ENCODE measurements around the gene TNS1.

The TNS1 gene

GRCh38 chr2:217870528-217871011, 132.2 kb downstream of the TNS1 start:
- no peak for DNase-seq (ENCODE audit: low spot score)

GRCh38 chr2:217868911-217869334, 133.9 kb downstream of the TNS1 start:
- DNase-seq (ENCODE audit: low spot score) = no peak

GRCh38 chr2:217868265-217868892, 134.4 kb downstream of the TNS1 start:
- DNase-seq (ENCODE audit: low spot score) = no peak

- no peak for DNase-seq (ENCODE audit: low spot score)
These were observed 136.3 kb downstream of the TNS1 start for GRCh38 chr2:217866457-217866856.

GRCh38 chr2:217864963-217865772, 137.6 kb downstream of the TNS1 start:
- DNase-seq (ENCODE audit: low spot score) = peak; percentile 11

- DNase-seq (ENCODE audit: low spot score) = no peak
These were observed 138.9 kb downstream of the TNS1 start for GRCh38 chr2:217863883-217864282.

GRCh38 chr2:217861334-217861877, 141.4 kb downstream of the TNS1 start:
- DNase-seq (ENCODE audit: low spot score) = no peak

- DNase-seq (ENCODE audit: low spot score) = no peak
These were observed 142.9 kb downstream of the TNS1 start for GRCh38 chr2:217859926-217860325.

GRCh38 chr2:217858519-217859491, 144.0 kb downstream of the TNS1 start:
- DNase-seq (ENCODE audit: low spot score) = no peak

GRCh38 chr2:217857624-217858506, 144.9 kb downstream of the TNS1 start:
- DNase-seq (ENCODE audit: low spot score) = no peak

GRCh38 chr2:217856871-217857270, 145.9 kb downstream of the TNS1 start:
- DNase-seq (ENCODE audit: low spot score) = no peak

GRCh38 chr2:217856159-217856558, 146.6 kb downstream of the TNS1 start:
- DNase-seq (ENCODE audit: low spot score) = no peak

- no peak for DNase-seq (ENCODE audit: low spot score)
These were observed 147.9 kb downstream of the TNS1 start for GRCh38 chr2:217854684-217855420.

GRCh38 chr2:217853961-217854360, 148.8 kb downstream of the TNS1 start:
- no peak for DNase-seq (ENCODE audit: low spot score)

- DNase-seq (ENCODE audit: low spot score) = no peak
These were observed 149.4 kb downstream of the TNS1 start for GRCh38 chr2:217853301-217853881.

- no peak for DNase-seq (ENCODE audit: low spot score)
These were observed 150.1 kb downstream of the TNS1 start for GRCh38 chr2:217852555-217853211.

GRCh38 chr2:217851191-217852020, 151.4 kb downstream of the TNS1 start:
- no peak for DNase-seq (ENCODE audit: low spot score)
